AG09319 (cell line): ENCODE measurements around the gene TARS3.
"Not testable (repeated sequence)": the region's sequence is repeated elsewhere in the genome, so short reads cannot be mapped to it uniquely, and the experiment has no call there.

Experiments used
- DNase-seq: peaks from one replicate; pipeline ENCODE4 v3.0.0-alpha.2; 2010; ENCODE audit warnings: low read depth; ENCODE audit errors: extremely low read depth
- CTCF ChIP-seq: IDR thresholded peaks from 2 replicates; pipeline ENCODE4 v1.5.1; 2011; ENCODE audit warnings: low read depth, mild to moderate bottlenecking, inconsistent platforms, low read length, moderate library complexity

The TARS3 gene

GRCh38 chr15:101667881-101668280 lies 56.4 kb downstream of the TARS3 start:
- no peak for TF ChIP-seq CTCF
- DNase-seq: no peak

GRCh38 chr15:101664303-101664913 lies 59.9 kb downstream of the TARS3 start:
- peak; percentile 17 for TF ChIP-seq CTCF
- DNase-seq: no peak

GRCh38 chr15:101662203-101662602 lies 62.1 kb downstream of the TARS3 start:
- DNase-seq: no peak
- TF ChIP-seq CTCF: no peak

- no peak for DNase-seq
- TF ChIP-seq CTCF: no peak
Measured at GRCh38 chr15:101660005-101660404, 64.3 kb downstream of the TARS3 start.

GRCh38 chr15:101657968-101658784 lies 66.1 kb downstream of the TARS3 start:
- DNase-seq: no peak
- TF ChIP-seq CTCF: no peak

GRCh38 chr15:101657171-101657570 lies 67.1 kb downstream of the TARS3 start:
- no peak for TF ChIP-seq CTCF

GRCh38 chr15:101654624-101655337 lies 69.5 kb downstream of the TARS3 start:
- DNase-seq: not testable (repeated sequence)

More at GRCh38 chr15:101657171-101657570, 67.1 kb downstream of the TARS3 start:
- DNase-seq: no peak
